Activated CD4-positive, alpha-beta T cell treated with anti-CD3 and anti-CD28 coated beads, Interleukin-2, Interleukin-6, amounts not matched to agents 100 ng/mL and 50 ng/mL, durations not matched to agents 16 hours and 8 hours (primary cell): ENCODE results near the gene TARS1.
"Not testable (repeated sequence)": the region's sequence is repeated elsewhere in the genome, so short reads cannot be mapped to it uniquely, and the experiment has no call there.

Experiments used
- DNase-seq: peaks from one replicate; pipeline ENCODE4 v3.0.0-alpha.2; 2020

Gene TARS1

DNA sequence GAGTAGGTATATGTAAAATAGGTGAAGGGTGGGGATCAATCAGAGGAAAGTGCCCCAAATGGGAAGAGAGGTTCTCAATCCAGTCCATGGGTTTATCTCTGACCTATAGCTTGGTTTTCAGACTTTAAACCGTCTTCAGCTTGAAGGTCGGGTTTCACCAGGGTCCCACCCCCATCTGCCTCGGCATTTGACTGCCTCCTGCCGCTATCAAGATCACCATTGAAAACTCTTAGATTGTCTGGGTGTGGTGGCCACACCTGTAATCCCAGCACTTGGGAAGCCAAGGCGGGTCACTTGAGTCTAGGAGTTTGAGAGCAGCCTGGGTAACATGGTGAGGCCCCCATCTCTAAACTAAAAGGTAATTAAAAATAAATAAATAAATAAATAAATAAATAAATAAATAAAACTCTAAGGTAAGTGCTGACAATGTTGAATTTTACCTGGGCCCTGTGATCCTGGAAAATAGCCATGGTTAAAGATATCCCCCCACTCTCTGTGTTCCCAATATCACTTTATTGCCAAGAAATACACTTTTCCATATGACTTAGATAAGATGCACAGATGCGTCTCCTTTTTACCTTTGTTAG, 48.8 kb downstream of the TARS1 start:
- no peak for DNase-seq

DNA sequence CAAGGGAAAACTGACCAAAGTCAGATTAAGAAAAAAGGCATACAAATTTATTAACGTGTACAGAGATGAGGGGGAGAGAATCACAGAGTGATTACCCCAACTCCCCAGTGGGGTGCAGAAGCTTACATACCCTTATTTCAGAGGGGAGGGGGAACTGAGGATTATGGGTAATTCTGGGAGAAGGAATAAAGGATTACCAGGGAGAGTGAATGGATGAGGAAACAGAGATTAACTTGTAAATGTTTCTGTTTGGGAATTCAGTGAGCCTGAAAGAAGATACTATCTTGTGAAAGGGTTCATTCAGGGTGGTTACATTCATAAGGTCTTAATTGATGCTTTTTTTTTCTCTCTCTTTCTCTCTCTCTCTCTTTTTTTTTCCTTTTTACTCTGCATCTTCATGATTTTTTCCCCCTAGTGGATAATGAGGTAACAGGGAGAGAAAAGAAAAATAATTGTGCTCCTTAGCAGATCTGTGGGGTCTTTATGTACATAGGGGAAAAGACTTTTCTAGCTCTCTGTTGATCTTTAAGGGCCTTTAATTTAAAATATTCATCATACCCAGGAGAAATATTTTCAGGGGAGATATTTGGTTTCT, 49.4 kb downstream of the TARS1 start:
- DNase-seq = no peak

DNA sequence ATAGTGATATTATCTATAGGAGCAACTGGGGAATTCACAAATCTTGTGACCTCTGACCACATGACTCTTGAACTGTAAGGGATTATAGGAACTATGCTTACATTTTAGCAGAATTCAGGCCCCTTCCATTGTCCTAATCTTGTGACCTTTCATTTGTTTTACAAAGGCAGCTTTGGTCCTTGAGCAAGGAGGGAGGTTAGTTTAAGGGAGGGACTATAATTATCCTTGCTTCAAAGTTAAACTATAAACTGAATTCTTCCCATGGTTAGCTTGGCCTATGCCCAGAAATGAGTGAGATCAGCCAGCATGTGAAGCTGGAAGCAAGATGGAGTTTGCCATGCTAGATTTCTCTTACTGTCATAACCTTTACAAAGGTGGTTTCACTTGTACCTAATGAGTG, 51.2 kb downstream of the TARS1 start:
- no peak for DNase-seq

DNA sequence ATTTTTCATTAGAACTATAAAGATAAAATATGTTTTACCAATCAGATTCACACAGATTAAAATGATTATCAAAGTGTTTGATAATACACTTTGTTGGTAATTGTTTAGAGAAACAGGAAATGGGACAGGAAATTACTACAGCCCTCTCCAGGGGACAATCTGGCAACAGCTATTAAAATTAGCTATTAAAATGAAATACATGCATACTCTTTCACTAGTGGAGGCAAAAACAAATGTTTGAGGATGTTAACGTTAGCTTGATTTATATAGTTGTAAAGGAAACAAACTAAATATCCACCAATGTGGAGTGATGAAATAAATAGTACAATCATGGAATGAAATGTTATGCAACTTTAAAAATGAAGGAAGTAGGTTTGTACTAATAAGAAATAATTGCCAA, 53.7 kb downstream of the TARS1 start:
- DNase-seq = no peak

DNA sequence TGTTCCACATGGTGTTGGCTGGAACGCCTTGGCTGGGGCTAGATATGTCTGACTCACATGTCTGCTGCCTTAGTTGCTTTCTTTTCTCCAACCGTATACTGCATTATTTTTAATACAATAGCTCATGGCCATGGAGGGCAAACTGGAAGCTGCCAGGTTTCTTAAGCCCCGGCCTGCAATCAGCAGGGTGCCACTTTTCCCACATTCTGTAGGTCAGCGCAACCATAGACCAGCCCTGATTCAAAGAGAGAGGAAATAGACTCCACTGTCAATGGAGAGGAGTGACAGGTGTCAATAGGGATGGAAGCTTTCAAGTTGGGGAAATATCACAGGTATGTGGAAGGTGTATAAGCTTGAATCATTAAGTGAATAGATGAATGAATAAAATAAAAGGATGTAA, 60.5 kb downstream of the TARS1 start:
- no peak for DNase-seq

DNA sequence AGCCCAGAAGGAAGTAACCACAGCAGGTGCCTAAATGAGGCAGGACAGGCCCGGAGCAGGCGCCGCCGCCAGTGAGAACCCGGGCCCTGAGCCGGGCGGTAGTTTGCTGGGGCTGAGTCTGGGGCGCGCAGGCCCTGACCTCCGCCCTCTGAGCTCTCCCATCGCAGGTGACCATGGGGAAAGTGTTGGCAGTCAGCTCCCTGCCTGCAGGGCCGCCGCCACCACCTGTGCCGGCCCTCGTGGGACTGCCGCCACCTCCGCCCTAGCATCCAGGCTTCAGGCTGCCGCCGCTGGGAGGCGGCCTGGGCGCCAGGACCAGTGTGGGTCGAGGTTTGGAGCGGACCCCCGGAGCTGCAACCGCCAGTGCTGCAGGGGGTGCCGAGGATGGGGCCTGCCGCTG, 61.1 kb downstream of the TARS1 start:
- DNase-seq = no peak

DNA sequence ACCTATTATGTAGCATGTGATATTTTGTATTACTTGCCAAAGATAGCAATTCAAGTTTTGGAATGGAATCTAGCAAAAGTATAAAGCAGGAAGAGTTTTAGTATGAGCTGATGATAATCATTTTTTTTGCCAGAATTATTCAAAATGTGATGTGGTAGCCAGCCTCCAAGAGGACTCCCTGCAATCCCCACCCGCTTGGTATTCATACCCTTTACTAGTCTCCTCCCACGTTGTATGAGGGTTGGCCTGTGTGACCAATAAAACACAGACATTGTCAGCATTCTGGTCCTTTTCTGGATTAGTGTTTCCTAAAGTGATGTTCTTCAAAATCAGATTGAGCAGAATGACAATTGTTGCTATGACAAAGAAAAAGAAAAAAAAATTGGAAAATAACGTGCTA, 63.8 kb downstream of the TARS1 start:
- DNase-seq = no peak

DNA sequence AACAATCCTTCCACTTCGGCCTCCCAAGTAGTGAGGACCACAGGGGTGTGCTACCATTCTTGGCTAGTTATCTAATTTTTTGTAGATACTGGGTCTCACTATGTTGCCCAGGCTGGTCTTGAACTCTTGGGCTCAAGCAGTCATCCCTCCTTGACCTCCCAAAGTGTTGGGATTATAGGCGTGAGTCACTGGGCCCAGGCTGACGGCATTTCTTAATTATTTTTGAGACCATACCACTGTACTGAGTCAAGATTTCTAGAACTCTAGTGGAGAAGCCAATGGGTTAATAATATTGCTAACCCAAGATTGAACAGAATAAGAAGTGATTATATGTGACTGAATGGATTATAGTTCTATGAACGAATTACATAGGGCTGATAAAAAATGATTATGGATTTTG, 66.7 kb downstream of the TARS1 start:
- DNase-seq = no peak

DNA sequence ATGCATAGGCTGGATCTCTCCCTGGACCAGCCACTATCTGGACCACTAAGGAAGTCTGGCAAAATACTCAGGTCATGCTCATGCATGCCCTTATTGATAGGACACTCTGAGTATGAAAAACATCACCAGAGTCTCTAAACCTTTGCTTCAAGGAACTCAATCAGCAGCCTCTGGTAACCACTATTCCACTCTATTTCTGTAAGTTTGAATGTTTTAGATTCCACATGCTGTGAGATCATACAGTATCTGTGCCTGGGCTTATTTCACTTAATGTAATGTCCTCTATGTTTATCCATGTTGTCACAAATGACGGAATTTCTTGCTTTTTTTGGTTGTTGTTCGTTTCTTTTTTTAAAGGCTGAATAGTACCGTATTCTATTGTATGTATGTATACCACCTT, 68.3 kb downstream of the TARS1 start:
- DNase-seq = no peak

DNA sequence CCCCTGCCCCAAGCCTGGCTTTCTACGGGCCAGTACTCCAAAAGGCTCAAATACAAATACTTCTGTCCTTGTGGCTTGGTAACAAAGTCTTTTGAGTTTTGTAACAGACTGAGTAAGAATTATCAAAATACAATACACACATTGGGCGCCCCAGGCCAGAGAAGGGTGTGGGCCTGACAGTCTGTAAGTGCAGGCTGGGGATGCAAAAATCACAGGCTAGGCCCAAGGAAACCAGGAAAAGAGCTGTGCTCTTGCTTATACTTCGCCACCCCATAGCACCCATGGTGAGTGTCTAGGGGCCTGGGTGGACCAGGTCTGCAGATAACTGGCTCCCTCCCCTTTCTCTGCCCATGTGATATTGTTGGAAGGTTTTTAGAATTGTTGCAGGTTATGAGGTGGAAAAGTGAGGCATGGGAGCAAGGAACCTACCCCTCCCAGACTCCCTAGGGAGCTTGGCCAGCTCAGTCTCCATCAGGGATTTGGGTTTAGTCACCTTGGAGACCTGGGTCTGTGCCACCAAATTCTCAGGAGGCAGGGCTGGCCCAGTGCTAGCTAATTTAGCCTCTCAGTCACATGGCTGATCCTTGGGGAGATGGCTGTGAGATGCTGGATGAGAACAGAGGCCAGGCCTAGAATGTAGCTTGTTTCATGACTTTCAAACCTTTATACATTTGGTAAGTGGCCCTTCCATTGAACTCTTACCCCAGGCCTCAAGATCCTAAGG, 72.9 kb downstream of the TARS1 start:
- no peak for DNase-seq

DNA sequence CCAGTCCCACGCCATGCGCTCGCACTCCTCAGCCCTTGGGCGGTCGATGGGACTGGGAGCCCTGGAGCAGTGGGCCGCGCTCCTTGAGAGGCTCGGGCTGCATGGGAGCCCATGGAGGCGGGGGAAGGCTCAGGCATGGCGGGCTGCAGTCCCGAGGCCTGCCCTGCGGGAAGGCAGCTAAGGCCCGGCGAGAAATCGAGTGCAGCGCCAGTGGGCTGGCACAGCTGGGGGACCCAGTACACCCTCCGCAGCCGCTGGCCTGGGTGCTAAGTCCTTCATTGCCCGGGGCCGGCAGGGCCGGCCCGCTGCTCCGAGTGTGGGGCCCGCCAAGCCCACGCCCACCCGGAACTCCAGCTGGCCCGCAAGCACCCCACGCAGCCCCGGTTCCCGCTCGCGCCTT, 74.6 kb downstream of the TARS1 start:
- not testable (repeated sequence) for DNase-seq

DNA sequence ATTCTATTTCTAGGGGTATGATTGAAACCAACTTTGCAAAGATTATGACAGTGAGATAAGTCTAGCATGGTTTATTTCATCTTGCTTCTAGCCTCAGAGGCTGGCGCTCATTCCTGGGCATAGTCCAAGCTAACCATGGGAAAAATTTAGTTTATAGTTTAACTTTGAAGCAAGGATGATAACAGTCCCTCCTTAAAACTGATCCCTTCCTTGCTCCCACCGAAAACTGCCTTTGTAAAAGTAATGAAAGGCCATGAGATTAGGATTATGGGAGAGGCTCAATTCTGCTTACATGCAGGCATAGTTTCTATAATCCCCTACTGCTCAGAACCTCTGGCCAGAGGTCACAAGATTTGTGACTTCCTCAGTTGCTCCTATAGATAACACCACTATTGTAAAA, 75.7 kb downstream of the TARS1 start:
- no peak for DNase-seq
